GM19463 (cell line): ENCODE results near the gene LRBA.
A peak's percentile ranks its signal among the peaks of the same experiment; 100 is the strongest.
"Not testable (repeated sequence)": the region's sequence is repeated elsewhere in the genome, so short reads cannot be mapped to it uniquely, and the experiment has no call there.

Experiments used
- ATAC-seq: cut with Tn5 transposase; IDR thresholded peaks from one replicate; pipeline ENCODE4 v1.9.1; 2021; ENCODE audit warnings: mild to moderate bottlenecking, moderate library complexity; ENCODE audit not compliant: unreplicated experiment

The LRBA gene

DNA sequence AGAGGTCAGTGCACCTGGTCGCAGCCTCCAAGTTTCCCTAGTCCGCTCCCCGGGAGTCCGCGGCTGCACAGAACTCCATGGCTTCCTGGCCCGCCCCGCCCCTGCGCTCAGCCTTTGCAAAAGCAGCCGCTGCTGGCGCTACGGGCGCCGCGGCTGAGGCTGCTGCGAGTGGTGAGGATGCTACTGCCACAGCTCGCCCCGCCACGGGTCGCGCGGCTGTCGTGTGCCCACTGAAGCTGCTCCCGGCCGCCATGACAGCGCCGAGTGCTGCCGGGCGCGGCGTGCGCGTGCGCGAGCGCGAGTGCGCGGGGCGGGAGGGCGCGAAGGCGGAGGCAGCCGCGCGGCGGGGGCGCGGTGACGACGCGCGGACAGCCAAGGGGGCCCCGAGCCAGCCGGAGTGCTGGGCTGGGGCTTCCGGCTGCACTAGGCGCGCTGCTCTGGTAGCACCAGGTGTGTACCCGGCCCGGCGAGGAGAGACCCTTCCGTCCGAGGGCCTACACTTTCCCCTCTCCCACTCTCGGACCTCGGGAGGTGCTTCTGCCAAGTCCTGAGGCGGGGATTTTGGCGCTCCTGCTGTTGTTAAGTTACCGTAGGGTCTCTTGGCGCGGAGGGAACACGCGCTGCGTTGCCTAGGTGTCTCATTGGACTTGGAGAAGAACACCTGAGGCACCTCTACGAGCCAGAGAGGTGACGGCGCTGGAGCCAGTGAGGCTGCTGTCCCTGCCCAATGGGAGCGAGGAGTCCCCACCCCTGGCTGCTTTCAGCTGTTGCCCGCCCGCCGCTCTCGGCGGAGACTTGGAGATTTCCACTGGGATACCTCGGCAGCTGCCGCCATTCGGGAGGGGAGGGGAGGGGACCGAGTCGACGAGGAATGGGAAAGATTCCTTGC, 619 bp upstream of the LRBA start:
- ATAC-seq, result peak; percentile 73

GRCh38 chr4:151013944-151014343, 1.1 kb downstream of the LRBA start:
- no peak for ATAC-seq

GRCh38 chr4:151013491-151013890, 1.6 kb downstream of the LRBA start:
- ATAC-seq, result no peak

DNA sequence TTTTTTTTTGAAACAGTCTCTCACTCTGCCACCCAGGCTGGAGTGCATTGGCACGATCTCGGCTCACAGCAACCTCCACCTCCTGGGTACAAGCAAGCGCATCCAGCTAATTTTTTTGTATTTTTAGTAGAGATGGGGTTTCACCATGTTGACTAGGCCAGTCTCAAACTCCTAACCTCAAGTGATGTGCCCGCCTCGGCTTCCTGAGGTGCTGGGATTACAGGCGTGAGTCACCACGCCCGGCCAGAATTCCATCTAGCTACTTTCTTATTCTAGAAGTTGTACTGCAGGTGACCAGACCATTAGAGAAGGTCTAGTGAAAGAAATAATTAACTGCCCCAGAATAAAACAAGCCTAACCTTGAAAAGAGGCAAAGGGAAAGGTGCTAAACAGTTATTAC, 2.3 kb downstream of the LRBA start:
- ATAC-seq, result no peak

- ATAC-seq, result no peak
These were observed 2.7 kb downstream of the LRBA start for GRCh38 chr4:151012376-151012775.

GRCh38 chr4:151004222-151004621, 10.9 kb downstream of the LRBA start:
- ATAC-seq, result no peak

DNA sequence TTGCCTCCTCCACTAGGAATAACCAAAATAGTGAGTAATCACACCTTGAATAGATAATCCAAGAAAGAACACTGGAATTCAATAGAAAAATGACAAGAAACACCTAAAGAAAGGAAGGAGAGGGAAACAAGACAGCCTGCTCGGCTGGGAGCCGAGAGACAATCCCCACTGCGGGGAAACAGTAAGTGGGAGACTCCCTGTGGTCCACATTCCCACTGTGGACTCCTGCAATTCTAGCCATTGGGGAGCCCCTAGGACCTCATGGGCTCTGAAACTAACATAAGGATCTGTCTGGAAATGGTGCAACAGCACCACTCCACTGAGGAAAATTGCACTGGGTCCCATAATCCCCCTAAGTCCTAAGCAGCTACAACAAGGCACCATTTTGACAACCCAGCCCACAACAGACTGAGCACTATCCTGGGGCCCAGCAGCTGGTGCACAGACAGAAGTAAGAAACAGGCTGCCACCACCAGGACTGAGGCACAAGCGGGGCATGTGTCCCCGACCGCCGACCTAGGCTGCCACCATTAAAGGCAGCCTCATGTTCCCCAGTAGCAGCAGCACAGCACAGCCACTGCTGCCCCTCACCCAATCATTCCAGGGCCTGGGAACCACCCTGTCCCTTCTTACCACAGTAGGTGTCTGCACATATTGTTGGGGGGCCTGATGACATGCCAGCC, 14.2 kb downstream of the LRBA start:
- no peak for ATAC-seq

DNA sequence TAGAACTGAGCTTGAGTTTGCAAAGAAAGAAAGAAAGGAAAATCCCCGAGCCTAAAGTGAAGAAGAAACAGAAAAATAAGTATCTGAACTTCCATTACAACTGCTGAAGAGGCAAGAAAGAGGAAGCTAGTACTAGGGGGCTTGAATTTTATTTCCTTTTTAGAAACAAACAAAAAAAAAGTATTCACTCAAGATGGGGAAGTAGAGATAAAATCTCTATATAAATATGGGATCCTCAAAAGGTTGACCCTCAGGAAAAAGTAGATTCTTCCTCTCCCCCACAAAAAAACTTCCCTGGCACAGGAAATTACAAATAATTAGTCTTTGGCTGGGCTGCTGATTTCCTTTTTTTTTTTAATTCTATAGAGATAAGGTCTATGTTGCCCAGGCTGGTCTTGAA, 16.0 kb downstream of the LRBA start:
- no peak for ATAC-seq

- no peak for ATAC-seq
These were observed 17.9 kb downstream of the LRBA start for GRCh38 chr4:150997141-150997540.

DNA sequence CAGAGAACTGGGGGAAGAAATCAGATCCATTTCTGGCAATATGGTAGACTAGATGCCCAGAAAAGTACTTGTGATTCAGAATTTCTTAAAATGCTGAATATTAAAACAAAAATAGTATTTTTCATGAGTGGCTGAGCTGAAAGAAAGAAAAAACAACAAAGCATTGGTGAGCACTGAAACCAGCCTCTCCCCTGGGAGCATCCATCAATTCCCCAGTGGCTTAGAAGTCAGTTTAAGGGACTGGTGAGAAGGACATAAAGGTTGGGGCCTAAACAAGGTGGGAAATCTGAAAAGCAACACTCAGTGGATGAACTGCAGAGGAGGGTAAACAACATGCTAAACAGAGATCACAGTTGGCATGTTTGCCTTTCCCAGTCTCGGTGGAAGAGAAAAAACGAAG, 20.4 kb downstream of the LRBA start:
- no peak for ATAC-seq

- not testable (repeated sequence) for ATAC-seq
These were observed 21.5 kb downstream of the LRBA start for GRCh38 chr4:150993577-150993976.

- no peak for ATAC-seq
These were observed 24.1 kb downstream of the LRBA start for GRCh38 chr4:150990993-150991392.

DNA sequence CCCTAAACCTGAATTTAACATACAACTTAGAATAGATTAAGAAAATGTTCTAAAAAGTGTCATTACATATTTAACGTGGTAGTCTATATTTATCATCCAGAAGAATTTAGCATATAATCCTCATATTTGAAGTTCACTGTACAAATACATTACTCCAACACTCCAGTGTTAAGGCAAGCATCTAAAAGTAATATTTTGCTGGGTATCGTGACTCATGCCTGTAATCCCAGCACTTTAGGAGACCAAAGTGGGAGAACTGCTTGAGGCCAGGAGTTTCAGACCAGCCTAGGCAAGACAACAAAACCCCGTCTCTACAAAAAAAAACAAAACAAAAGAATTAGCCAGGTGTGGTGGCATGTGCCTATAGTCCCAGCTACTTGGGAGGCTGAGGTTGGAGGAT, 24.8 kb downstream of the LRBA start:
- no peak for ATAC-seq

DNA sequence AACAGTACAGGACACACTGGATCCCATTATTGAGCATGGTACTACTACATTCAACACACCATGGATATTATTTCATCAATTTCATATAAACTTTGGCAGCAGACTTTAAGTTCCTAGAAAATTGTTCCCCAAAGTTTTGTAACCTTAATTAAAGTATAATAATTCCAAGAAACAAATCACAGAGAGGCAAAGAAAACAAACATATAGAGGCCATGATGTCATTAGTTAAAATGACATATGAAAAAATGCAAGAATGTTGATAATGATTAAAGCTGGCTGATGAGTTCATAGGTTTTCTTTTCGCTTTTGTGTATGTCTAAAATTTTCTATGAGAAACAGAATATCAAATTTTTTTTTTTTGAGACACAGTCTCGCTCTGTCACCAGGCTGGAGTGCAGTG, 26.8 kb downstream of the LRBA start:
- no peak for ATAC-seq

DNA sequence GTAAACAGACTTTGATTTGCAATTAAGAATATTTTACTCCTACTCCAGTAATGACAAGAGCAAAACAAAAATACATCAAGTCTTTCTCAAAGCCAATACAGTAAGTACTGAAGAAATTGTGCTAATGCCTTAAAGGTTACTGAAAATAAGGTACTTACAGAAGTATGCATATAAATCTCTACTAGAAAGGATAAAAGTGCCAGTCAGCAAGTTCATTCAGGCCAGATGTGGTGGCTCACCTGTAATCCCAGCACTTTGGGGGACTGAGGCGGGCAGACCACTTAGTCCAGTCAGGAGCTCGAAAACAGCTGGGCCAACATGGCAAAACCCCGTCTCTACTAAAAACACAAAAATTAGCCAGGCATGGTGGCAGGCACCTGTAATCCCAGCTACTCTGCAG, 27.9 kb downstream of the LRBA start:
- ATAC-seq, result no peak

- peak; percentile 84 for ATAC-seq
These were observed 29.0 kb downstream of the LRBA start for GRCh38 chr4:150986085-150986484.

- no peak for ATAC-seq
These were observed 31.2 kb downstream of the LRBA start for GRCh38 chr4:150983851-150984250.

GRCh38 chr4:150982557-150983233, 32.4 kb downstream of the LRBA start:
- ATAC-seq, result no peak

DNA sequence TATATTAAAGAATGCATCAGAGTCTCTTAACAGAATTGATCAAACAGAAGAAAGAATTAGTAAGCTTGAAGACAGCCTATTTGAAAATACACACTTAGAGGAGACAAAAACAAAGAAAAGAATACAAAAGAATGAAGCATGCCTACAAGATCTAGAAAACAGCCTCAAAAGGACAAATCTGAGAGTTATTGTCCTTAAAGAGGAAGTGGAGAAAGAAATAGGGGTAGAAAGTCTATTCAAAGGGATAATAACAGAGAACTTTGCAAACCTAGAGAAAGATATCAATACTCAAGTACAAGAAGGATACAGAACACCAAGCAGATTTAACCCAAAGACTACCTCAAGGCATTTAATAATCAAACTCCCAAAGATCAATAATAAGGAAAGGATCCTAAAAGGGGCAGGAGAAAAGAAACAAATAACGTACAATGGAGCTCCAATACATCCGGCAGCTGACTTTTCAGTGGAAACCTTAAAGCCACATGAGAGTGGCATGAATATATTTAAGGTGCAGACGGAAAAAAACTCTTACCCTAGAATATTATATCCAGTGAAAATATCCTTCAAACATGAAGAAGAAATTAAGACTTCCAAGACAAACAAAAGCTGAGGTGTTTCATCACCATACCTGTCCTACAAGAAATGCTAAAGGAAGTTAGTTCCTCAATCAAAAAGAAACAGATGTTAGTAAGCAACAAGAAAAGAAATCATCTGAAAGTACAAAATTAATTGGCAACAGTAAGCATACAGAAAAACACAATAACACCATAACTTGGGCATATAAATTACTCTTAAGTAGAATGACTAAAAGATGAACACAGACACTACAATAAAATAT, 36.1 kb downstream of the LRBA start:
- no peak for ATAC-seq

- ATAC-seq, result no peak
These were observed 38.5 kb downstream of the LRBA start for GRCh38 chr4:150976478-150977118.
